HG03457 (cell line): ENCODE results near the gene SEZ6.

Source experiments
- ATAC-seq: cut with Tn5 transposase; IDR thresholded peaks from one replicate; pipeline ENCODE4 v1.9.1; 2021; ENCODE audit warnings: moderate number of reproducible peaks; ENCODE audit not compliant: unreplicated experiment

Gene SEZ6

GRCh38 chr17:28977659-28978355 is 28.0 kb downstream of the SEZ6 start:
- no peak for ATAC-seq

DNA sequence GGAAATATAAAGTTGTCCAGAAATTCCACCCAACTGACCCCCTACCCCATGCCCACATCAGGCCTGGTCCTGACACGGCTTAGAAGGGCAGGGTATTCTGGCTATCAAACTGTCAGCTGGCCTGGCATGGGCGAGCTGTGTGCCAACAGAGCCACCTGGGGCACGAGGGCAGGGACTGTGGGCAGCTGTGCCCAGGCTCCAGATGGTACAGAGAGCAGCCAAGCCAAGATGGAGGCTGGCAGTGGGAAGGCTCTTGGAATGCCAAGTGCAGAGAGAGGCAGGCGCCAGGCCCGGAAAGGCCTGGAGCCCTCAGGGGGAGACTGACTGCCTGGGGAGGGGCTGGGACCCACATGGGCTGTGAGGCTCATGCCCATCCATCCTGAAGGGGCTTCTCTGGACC is 30.2 kb downstream of the SEZ6 start:
- no peak for ATAC-seq

DNA sequence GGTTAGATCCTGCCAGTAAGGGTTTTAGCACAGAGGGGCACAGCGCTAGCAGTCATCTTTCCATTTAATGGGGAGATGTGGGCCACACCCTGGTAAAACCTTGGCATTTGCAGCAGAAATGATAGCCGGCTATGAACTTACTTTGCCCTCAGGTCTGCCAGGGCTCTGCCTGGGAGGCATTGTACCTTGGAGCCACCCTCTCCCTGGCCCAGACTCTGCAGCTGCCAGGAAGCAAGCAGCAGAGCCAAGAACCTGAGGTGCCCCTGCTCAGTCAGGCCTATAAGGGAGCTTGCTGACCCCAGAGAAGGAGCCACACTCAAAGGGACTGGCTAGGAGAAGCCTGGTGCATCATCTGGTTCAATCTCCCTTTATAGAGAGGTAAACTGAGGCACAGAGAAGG is 30.8 kb downstream of the SEZ6 start:
- ATAC-seq = no peak

- no peak for ATAC-seq
Measured at GRCh38 chr17:28974451-28974850, 31.4 kb downstream of the SEZ6 start.

DNA sequence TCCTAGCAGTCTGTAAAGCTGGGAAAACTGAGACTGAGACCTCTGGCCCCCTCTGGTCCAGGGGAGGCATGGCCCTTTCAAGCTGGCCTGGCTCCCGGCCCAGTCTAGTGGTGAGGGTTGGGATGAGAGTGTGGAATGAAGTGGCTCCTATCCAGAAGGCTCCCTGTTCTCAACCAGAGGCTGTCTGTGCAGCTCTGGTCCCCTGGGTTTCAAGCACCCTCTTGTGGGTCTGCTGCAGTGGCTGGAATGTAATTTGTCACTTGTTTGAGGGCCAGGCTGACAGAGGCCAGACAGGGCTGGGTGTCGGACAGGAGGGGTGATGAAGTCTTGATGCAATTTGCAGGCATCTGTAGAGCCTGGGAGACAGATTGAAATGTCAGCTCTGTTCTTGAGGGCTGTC is 32.4 kb downstream of the SEZ6 start:
- ATAC-seq = no peak

DNA sequence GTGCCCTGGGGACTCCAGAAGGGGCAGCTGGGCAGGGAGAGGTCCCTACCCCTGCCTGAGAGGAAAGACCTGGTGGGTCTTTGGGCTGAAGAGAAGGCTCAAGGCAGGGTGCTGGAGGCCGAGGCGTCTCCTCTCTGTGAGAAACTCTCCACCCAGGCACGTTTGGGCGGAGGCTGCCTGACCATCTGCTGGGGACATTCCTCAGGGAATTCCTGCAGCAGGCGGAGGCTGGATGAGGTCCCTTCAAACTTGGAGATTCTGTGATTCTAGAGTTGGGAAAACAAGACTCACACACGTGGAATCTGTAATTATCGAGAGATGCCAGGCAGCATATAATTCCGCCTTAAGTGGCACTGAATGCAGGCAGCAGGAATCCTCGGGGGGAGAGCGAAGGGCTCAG is 33.4 kb downstream of the SEZ6 start:
- ATAC-seq = no peak

DNA sequence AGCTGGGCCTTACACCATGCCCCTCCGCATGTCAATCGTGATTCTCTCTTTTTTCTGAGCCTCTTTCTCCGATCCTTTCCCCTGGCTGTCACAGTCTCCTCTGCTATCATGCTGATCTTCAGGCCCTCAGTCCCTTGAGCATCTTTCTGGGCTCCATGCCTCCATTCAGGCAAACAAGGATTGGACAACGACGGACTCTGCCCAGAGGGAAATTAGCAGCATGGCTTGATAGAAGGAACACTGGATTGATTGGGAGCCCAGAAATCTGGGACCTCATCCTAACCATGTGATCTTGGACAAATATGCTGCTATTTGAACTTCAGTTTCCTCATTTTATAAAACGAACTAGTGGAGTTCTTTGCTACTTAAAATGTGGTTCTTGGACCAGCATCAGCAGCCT is 35.0 kb downstream of the SEZ6 start:
- ATAC-seq = no peak

DNA sequence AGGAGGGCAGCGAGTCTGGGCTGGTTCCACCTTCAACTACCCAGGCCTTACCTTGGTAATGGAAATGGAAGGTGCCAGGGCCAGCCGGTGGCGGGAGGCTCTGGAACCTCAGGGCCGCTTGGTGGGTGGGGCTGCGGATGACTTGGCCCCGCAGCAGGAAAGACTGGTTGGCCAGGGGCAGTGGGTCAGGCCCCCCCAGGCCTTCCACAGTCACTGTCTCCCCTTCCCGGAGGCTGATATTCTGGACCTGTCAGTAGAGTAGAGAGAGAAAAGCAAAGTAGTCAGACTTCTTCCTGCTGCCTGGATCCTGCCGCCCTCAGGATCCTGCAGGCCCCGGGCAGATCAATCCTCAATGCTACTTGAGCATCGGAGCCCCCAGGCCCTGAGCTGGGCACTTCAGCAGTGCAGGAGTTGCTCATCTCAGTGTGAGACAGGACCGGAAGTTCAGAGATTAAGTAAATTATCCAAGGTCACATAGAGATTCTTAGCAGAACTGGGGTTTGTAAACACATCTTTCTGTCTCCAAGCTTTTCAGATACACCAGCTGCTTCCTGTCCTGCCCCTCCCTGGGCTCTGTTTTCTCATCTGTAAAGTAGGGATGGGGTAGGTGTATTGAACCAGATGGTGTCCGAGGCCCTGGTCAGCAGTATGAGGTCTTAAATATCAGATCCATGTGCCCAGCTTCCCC is 36.0 kb downstream of the SEZ6 start:
- no peak for ATAC-seq

GRCh38 chr17:28968914-28969295 is 36.9 kb downstream of the SEZ6 start:
- no peak for ATAC-seq

DNA sequence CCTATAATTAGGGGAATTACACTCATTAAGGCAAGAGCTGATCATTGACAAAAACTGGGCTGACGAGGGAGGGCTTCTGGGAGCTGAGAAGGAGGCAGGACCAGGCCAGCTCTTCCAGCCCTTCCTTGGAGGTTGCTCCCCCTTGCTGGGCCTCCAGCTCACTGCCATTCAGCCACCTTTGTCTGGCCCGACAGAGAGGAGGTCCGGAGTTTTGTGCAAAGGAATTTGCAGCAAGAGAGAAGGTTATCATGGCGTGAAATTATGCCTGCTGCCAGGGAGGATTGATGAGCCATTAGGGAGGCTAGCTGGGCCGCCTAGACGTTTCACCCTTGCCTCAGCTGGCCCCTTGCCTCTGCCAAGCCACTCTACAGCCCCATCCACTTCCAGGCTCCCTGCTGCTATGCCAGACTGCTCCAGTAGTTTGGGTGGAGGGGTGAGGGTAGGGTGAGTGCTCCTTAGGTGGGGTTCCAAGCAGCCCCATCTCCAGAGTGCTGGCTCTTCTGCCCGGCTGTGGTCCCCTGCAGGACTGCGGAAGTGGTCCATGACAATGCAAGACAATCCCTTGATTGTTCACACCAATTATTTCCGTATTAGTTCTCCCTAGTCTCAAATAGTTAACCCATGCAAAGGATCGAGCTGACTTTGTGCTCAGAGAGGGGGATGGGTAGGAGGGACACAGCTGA is 37.5 kb downstream of the SEZ6 start:
- no peak for ATAC-seq

DNA sequence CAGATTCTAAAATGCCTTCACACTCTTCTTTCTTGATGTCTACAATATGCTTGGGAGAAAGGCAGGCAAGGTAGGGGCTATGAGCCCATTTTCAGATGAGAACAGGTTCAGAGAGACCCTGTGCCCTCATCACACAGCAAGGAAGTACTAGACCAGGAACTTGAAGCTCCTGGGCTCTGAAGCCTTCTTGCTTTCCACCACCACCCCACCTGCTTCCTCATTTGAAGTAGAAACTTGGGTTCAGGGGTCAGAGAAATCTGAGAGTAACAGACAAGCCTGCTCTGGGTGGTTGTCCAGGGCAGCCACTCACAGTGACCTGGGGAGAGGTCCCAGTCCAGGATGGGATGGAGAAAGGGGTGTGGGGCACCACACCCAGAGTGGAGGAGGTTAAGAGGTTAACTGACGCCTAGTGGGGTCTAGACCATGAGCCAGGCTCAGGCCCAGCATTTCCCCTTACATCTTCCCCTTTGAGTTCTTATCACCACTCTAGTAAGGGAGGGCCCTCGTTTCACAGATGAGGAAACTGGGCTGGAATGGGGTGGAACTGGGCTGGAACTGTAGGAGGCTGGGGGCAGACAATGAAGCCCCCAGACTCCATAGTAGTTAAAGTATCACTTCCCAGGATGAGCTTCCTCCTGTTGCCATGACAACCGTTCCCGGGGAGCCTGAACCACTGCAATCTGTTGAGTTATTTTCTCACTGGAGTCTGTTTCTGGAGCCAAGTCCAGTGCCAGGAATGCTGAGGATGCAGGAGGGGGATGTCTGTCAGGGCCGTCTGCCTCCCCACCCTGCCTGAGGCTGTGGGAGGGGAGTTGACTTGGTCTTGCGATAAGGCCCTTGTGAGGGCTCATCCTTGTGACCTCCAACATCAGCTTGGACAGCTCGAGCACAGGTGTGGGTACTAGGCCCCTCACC is 38.4 kb downstream of the SEZ6 start:
- ATAC-seq = no peak

GRCh38 chr17:28963841-28964240 is 42.0 kb downstream of the SEZ6 start:
- ATAC-seq = no peak

DNA sequence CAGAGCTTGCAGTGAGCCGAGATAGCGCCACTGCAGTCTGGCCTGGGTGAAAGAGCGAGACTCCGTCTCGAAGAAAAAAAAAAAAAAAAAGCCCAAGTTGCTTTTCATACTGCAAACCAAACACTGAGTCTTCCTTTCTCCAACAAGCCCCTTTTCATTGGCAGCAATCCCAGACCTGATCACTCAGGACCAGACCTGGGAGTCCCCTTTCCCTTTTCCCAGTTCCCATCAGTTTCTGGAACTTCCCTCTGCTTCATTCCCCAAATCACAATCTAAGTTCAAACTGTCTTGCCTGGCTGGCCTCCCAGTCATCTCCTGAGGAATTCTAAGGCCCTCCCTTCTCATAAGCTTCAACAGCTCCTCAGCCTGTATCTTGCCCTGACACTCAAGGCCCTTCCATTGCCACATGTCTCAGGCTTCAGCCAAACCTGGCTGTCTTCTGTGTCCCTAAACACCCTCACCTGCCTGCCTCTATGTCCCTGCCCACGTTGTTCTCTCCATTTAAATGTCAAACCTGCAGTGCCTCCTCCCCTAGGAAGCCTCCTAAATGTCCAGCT is 42.7 kb downstream of the SEZ6 start:
- no peak for ATAC-seq

- ATAC-seq = no peak
Measured at GRCh38 chr17:28961391-28961790, 44.4 kb downstream of the SEZ6 start.

DNA sequence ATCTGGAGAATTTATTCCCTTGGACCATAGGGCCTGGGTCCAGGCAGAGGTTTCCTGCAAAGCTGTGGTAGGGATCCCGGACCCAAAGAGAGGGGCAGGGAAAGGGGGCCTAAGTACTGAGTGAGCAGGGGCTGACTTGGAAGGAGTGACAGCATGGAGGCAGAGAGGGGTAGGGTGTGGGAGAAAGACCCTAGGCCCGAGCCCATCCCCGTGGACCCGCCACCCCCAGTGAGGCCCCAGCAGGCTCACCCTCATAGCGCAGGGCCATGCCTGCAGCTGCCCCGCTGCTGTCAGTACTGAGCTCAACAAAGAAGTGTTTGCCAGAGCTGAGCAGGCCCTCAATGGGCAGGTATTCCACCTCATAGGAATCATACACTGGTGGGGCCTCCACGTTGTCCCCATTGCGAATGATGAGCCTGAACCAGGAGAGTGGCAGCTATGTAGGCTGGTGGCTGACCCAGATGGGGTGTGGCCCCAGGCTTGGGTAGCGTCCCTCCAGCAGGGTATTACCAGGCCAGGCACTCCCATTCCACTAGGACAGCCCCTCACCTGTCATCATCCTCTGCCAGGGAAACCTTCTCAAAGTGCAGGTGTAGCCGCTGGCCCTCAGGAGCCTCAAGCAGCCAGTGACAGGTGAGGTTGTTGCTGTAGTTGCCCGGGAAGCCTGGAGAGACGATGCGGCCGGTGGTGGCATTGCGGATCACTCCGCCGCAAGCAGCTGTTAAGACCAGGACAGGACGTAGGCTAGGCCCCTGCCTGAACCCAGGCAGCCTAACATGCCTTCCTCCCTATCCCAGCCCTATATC is 45.4 kb downstream of the SEZ6 start:
- no peak for ATAC-seq

- no peak for ATAC-seq
Measured at GRCh38 chr17:28959471-28959871, 46.4 kb downstream of the SEZ6 start.

DNA sequence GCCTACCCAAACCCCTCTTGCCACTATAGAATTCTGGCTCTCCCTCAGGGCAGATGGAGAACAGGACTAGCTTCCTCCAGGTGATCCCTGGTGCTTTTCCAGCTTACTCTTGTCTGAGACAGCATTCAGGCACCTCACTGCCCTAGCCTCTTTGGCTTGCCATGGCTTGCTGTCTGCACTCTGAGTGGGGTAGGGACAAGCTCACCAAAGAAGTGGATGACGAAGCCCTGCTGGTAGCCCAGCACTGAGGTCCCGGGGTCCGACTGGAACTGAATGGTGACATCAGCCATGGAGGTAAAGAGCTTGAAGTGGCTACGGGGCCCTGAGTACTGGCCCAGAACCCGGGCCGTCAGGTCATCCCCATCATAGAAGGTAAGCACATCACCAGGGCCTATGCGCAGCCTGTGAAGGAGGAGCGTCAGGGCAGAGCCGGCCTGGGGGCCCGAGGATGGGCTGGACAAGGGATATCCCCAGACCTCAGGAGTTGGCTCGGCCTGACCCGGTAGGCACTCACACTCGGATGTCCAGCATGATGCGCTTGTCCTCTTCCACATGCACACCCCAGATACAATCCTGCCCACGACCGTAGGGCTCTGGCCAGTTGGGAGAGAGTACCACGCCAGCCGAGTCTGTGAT is 46.9 kb downstream of the SEZ6 start:
- ATAC-seq = no peak

- ATAC-seq = no peak
Measured at GRCh38 chr17:28957992-28958355, 47.9 kb downstream of the SEZ6 start.

- ATAC-seq = no peak
Measured at GRCh38 chr17:28957277-28957991, 48.4 kb downstream of the SEZ6 start.
